Subcutaneous abdominal adipose tissue (tissue), 5 donors: Measurements from ENCODE around the gene RORC.

Experiments used
- H3K27ac ChIP-seq: one replicate; pipeline ENCODE4 v1.7.0; 2013; ENCODE audit warnings: low read depth, mild to moderate bottlenecking, inconsistent platforms, low read length, moderate library complexity
- H3K27me3 ChIP-seq, 5 donors: one replicate each; pipeline ENCODE4 v1.7.0; 2013; ENCODE audit warnings: low read length in 5 of 5, inconsistent platforms in 1 of 5; ENCODE audit not compliant: control insufficient read depth in 5 of 5, insufficient read depth in 4 of 5
- H3K36me3 ChIP-seq, 5 donors: one replicate each; pipeline ENCODE4 v1.7.0; 2013; ENCODE audit warnings: low read length in 5 of 5; ENCODE audit not compliant: control insufficient read depth in 5 of 5, insufficient read depth in 5 of 5
- H3K4me1 ChIP-seq, 5 donors: one replicate each; pipeline ENCODE4 v1.7.0; 2013; ENCODE audit warnings: low read length in 5 of 5, mild to moderate bottlenecking in 3 of 5, moderate library complexity in 1 of 5; ENCODE audit not compliant: control insufficient read depth in 5 of 5, insufficient read depth in 5 of 5
- H3K4me3 ChIP-seq, 5 donors: one replicate each; pipeline ENCODE4 v1.7.0; 2013; ENCODE audit warnings: low read length in 5 of 5, low read depth in 1 of 5
- H3K9ac ChIP-seq, 5 donors: one replicate each; pipeline ENCODE4 v1.7.0; 2013; ENCODE audit warnings: low read length in 5 of 5, mild to moderate bottlenecking in 4 of 5, moderate library complexity in 3 of 5
- H3K9me3 ChIP-seq, 5 donors: one replicate each; pipeline ENCODE4 v1.7.0; 2013; ENCODE audit warnings: low read length in 5 of 5; ENCODE audit not compliant: control insufficient read depth in 5 of 5
- donor health status: healthy.
- donor health status: healthy.
- donor health status: healthy.
- donor health status: healthy.
- donor health status: healthy.

Gene RORC

DNA sequence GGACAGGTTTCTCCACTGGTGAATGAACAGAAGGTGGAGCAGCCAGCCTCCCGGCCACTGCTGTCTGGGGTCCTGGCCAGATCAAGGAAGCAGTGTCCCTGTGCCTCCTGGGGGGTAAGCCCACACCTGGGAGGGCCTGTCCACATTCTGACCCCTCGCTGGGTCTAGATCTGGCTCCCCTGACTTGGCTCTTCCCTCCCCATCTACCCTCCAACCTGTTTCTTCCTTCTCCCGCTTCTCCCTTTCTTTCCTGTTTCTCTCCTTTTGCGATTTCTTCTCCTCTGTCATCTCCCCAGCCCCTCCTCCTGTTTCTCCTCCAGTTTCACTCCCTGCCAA lies 378 bp downstream of the RORC start:
- Histone ChIP-seq H3K4me3 (peak overlapping the region in 1 of 5 donors; percentile 12), H3K27me3 (no peaks in the 10 kb centered on the region), H3K4me1 (peaks cover 0 to 53% (median 35%) of the 10 kb centered on the region in 5 donors), H3K36me3 (no peaks in the 10 kb centered on the region), H3K27ac (no peak overlapping the region), H3K9ac (peak overlapping the region in 1 of 5 donors; percentile 34), H3K9me3 (no peaks in the 10 kb centered on the region)

DNA sequence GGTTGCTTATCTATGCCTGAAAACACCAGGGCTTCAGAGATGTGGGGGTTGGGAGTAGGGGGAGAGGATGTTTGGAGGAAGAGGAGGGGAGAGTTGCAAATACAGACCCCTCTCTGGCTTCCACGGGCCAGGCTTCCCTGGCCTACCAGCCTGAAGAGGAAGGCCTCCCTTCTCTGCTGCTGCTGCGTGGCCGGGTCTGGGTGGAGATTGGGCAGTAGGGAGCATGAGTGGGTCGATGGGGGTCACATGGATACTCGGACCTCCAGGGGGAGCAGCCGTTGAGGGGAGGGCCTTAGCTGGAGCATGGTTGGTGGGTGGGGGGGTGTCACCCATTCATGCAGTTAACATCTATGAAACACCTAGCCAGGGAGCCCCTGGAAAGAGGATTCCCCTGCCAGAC lies 1.5 kb downstream of the RORC start:
- Histone ChIP-seq H3K27me3 (no peaks in the 10 kb centered on the region), H3K36me3 (no peaks in the 10 kb centered on the region), H3K9me3 (no peaks in the 10 kb centered on the region), H3K4me3 (no peak overlapping the region), H3K27ac (no peak overlapping the region), H3K9ac (no peak overlapping the region), H3K4me1 (peaks cover 0 to 65% (median 43%) of the 10 kb centered on the region in 5 donors)

DNA sequence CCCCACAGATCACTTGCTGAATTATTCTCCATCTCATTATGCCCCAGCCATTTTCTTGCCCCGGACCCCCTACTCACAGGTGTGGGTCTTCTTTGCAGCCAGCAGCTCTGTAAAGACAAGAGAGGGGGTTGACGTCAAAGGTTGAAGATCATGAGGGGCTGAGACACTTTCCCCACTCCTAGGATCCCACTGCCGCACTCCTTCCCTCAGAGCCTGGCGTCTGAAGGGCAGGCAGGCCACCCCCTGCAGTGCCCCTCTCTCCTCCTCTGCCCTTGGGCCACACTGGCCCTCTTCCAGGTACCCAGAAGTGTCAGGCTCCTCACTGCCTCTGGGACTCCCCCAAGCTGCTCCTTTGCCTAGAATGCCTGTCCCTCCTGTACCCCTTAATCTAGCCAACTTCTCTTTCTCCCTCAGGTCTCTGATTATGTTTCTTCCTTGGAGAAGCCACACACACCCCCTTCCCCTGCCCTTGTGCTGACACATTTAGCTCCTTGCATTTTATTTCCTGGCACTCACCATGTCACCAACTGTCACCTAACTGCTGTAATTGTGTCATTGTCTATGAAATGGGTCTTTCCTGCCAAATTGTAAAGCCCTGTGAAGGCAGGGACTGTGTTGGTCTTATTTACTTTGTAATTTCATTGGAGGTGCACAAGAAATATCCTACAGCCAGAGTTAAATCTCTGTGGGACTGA lies 2.1 kb downstream of the RORC start:
- peaks cover 0 to 68% (median 43%) of the 10 kb centered on the region in 5 donors for H3K4me1 ChIP-seq

DNA sequence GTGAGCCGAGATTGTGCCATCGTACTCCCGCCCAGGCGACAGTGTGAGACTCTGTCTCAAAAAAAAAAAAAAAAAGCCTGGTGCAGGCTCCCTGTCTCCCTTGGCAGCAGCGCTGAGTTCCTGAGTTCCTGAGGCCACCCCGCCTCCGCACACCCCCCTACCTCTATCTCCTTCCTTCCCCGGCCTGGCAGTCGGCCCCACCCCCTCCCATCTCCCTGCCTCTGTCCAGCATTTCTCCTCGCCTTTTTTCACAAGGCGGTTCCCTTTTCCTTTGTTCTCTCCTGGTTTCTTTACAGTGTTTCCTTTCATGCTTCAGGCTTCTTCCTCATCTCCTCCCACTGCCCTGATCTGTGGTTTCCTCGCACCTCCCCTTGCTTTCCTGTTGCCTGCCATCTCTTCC lies 2.7 kb downstream of the RORC start:
- Histone ChIP-seq H3K36me3 (no peaks in the 10 kb centered on the region), H3K4me1 (peaks cover 0 to 68% (median 43%) of the 10 kb centered on the region in 5 donors), H3K9ac (no peak overlapping the region), H3K9me3 (no peaks in the 10 kb centered on the region), H3K4me3 (no peak overlapping the region), H3K27me3 (no peaks in the 10 kb centered on the region), H3K27ac (no peak overlapping the region)

More for the DNA sequence above, 2.1 kb downstream of the RORC start:
- Histone ChIP-seq H3K9ac (no peak overlapping the region), H3K4me3 (no peak overlapping the region), H3K9me3 (no peaks in the 10 kb centered on the region), H3K27ac (no peak overlapping the region), H3K27me3 (no peaks in the 10 kb centered on the region), H3K36me3 (no peaks in the 10 kb centered on the region)

DNA sequence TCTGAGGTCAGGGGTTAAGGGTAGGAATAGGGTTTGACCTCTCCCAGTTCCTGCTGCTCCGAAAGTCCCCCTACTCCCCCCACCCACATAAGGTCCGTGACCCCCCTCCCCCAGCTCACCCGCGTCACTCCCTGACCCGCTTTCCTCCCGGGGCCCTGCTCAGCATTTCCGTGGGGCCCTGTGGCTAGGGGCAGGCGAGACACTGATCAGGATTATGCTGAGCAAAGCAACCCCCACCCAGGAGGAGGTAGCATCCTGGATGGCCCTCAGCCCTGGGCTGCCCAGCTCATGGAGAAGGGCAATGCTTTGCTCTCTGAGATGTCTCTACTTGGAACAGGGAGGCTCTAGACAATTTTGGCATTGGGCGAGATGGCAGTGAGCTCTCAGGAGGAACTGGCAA lies 3.7 kb downstream of the RORC start:
- Histone ChIP-seq H3K27ac (no peak overlapping the region), H3K9me3 (no peaks in the 10 kb centered on the region), H3K4me3 (no peak overlapping the region), H3K36me3 (no peaks in the 10 kb centered on the region), H3K4me1 (peaks cover 0 to 65% (median 41%) of the 10 kb centered on the region in 5 donors), H3K9ac (no peak overlapping the region), H3K27me3 (peaks cover 0 to 3% (median 0%) of the 10 kb centered on the region in 5 donors)

DNA sequence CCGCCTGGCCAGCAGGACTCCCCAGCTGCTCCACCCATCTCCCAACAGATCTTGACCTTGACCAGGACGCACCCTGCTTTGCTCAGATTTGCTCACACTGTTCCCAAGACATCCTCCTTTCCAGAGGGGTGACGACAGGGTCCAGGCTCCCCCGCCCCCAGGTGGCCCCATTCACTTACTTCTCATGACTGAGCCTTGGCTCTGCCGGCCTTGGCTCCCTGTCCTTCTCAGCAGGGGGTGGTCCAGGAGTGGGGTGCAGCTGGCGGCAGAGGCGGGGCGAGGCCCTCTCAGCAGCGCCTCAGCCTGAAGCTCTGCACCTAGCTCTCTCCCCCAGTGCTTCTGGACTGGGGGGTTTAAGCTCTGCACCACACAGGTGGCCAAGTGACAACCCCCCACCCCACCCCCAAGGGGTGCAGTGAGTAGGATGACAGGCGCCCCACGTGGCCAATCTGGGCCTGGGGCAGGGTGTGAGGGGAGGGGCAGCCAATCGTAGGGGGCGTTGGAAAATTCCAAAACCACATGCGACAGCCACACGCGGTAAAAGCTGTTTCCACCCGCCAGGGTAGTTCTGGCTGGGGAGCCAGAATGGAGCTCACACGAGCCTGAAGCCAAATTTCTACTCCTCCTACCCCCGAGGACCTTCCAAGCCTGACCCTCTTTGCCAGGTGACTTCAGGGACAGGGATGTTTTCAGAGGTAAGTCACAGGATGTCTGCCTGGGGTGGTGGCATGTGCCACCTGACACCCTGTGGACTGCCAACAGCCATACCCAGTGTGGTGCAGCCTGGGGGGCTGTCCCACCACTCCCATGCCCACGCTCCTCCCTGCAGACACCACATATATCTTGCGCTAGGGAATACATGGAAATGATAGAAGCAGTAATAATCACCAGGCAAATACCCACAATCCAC lies 5.6 kb downstream of the RORC start:
- no peaks in the 10 kb centered on the region for H3K36me3 ChIP-seq
- peak overlapping the region; percentile 41 for H3K27ac ChIP-seq
- peaks cover 0 to 3% (median 0%) of the 10 kb centered on the region in 5 donors for H3K27me3 ChIP-seq
- peaks cover 0 to 54% (median 23%) of the 10 kb centered on the region in 5 donors for H3K4me1 ChIP-seq
- no peak overlapping the region for H3K4me3 ChIP-seq
- peak overlapping the region in 1 of 5 donors; percentile 22 for H3K9ac ChIP-seq
- no peaks in the 10 kb centered on the region for H3K9me3 ChIP-seq

DNA sequence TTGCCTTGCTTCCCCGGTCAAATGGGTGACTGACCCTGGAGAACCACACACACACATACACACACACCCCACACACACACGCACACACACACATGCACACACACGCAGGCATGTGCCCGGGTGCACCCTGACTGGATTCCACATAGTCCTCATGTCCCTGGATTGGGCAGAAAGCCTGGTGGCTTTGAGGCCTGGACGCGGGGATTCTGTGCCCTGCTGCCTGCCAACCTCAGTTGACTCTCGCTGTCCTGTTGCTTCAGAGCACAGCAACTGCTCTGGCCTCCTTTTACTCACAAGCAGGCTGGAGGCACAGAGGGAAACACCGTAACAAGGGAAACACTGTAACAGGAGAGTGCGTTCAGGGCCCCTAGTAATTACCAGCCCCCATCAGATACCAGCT lies 6.4 kb downstream of the RORC start:
- Histone ChIP-seq H3K4me3 (no peak overlapping the region), H3K36me3 (no peaks in the 10 kb centered on the region), H3K27me3 (peaks cover 0 to 3% (median 0%) of the 10 kb centered on the region in 5 donors), H3K4me1 (peaks cover 0 to 54% (median 31%) of the 10 kb centered on the region in 5 donors), H3K27ac (peak overlapping the region; percentile 41), H3K9me3 (no peaks in the 10 kb centered on the region), H3K9ac (peak overlapping the region in 1 of 5 donors; percentile 22)

DNA sequence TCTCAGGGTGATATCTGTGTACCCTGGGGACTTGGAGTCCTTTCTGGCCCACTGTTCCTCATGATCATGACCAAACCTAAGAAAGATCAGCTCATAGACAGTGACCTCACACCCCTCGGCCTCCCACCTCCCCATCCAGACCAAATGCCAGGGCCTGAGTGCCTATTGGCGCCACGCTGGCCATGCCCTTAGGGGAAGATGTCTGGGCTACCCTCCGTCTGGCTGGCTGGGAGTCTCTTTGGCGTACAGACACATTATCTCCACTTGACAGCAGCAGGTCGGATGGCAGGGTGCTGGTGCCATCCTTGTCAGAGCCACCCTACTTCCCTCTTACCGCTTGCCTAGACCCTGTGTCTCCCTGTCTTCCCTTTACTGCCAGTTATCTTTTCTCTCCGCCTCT lies 8.4 kb downstream of the RORC start:
- peaks cover 0 to 3% (median 0%) of the 10 kb centered on the region in 5 donors for H3K27me3 ChIP-seq
- H3K4me3 ChIP-seq: no peak overlapping the region
- H3K4me1 ChIP-seq: peaks cover 0 to 42% (median 19%) of the 10 kb centered on the region in 5 donors
- no peaks in the 10 kb centered on the region for H3K36me3 ChIP-seq
- H3K9ac ChIP-seq: no peak overlapping the region
- no peak overlapping the region for H3K27ac ChIP-seq
- no peaks in the 10 kb centered on the region for H3K9me3 ChIP-seq

DNA sequence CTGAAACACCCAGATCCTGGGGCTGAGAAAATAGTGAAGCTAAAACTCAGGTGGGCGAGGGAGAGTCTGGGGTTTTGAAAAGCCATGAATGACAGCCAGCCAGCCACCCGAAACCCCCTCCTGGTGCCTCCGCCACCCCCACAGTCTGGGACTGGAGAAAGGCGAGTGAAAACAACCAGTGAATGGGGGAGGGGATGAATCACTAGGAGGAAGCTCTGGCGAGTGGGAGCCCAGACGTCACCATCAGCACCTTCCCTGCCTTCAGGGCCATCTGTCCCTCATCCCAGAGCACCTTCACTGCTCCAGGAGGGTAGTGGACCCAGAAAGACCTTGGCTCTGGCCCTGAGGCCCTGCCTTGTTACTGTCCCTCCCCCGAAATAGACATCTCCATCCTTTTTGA lies 9.2 kb downstream of the RORC start:
- H3K9me3 ChIP-seq: no peaks in the 10 kb centered on the region
- no peak overlapping the region for H3K9ac ChIP-seq
- no peaks in the 10 kb centered on the region for H3K36me3 ChIP-seq
- no peak overlapping the region for H3K4me3 ChIP-seq
- H3K27ac ChIP-seq: no peak overlapping the region
- H3K4me1 ChIP-seq: peaks cover 0 to 38% (median 18%) of the 10 kb centered on the region in 5 donors
- peaks cover 0 to 3% (median 0%) of the 10 kb centered on the region in 5 donors for H3K27me3 ChIP-seq

DNA sequence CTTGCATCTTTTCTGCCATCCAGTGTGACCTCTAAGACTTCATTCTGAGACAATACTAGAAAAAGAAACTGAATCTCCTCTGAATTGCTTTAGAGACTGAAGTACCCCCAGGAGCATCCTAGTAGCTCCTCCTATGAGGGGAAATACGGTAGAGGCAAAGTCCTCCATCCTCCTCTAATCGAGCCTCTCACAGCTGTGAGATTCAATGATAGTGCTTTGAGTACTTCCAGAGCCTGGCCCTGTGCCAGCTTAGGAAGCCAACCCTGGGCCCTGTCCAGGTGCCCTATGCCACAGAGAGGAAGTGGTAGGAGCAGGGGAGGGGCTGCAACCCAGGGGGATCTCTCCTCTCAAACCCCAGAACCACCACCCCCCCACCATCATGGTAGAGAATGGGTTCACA lies 10.7 kb downstream of the RORC start:
- H3K9me3 ChIP-seq: no peaks in the 10 kb centered on the region
- H3K4me1 ChIP-seq: peaks cover 0 to 33% (median 18%) of the 10 kb centered on the region in 5 donors
- H3K27ac ChIP-seq: no peak overlapping the region
- no peak overlapping the region for H3K4me3 ChIP-seq
- H3K9ac ChIP-seq: no peak overlapping the region
- no peaks in the 10 kb centered on the region for H3K36me3 ChIP-seq
- H3K27me3 ChIP-seq: peaks cover 0 to 3% (median 0%) of the 10 kb centered on the region in 5 donors
